ENCODE data around the gene TMEM134.
"Not testable (repeated sequence)": the region's sequence is repeated elsewhere in the genome, so short reads cannot be mapped to it uniquely, and the experiment has no call there.

Gene TMEM134

GRCh38 chr11:67500484-67500821 lies 31.4 kb upstream of the TMEM134 start:
- no peak for DNase-seq

DNA sequence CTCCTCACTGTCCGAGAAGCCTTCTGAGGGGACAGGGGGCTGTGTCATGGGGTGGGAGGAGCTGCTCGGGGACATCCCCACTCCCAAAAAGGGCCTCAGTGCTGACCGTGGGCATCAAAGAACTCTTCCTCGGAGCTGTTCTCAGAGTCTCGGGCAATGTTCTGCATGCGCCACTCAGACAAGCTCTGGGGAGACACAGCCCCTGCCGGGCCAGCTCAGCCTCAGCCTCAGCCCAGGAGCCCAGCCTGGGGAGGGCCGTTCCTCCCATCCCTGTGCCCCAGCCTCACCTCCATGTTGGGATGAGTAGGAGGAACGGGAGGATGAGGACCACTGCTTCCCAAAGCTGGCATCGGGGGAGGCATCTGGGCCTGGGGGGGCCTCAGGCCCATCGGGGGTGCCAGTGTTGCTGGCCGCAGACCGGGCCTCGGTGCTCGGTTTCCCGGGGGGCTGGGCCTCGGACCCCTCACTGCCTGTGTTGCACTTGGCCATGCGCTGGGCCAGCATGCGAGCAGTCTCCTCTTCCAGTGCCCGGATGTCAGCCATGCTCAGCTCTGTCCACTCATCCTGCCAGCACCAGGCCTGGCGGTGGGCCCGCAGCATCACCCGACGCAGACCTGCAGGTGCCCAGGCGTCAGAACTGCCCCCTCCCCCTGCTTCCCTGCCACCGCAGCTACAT lies 30.9 kb upstream of the TMEM134 start:
- no peak for DNase-seq

- no peak for DNase-seq
These were observed 29.5 kb upstream of the TMEM134 start for GRCh38 chr11:67498544-67498972.

DNA sequence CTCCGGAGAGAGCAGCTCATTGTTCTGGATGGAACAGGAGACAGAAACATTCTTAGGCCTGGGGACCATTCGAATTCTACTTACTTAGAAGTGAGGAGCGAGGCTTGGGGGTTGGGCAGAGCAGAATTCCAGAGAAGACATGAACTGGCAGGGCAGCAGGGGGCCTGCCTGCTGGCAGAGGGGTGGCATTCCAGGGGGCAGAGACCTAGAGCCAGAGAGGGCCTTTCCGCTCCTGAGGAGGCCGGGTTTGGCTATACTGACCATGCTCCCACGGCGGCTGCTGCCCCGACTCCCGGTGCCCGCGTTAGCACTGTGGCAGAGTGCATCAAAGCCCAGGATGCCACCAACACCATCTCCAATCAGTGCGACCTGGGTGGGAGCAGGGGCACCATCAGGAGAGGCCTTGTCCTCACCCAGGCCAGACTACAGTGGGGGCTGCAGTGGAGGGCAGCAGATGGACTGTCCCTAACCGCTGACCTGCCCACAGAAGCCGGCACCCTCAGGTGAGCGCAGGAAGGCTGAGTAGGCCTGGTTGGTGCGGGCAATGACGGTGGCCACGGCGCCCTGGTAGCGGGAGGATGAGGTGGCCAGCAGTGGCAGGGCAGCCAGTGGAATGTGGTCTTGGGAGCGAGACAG lies 28.7 kb upstream of the TMEM134 start:
- no peak for DNase-seq

DNA sequence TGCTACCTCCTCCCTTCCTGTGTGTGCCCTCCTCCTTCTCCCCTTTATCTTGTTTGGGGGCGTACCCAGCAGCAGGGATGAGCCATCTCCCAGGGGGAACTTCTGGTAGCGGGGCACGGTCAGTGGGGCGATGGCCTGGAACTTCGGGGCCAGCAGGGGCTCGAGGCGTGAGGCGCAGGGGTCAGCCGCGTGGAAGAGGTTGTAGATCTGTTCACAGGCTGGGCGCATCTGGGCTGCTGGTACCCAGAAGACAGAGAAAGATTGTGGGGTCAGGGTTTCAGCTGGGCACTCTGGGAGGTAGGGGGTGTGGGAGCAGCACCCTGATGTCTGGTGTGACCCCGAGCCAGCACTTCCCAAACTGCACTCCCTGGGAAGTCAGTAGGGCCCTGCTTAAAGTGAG lies 27.1 kb upstream of the TMEM134 start:
- no peak for DNase-seq

- no peak for DNase-seq
These were observed 26.4 kb upstream of the TMEM134 start for GRCh38 chr11:67495234-67496005.

DNA sequence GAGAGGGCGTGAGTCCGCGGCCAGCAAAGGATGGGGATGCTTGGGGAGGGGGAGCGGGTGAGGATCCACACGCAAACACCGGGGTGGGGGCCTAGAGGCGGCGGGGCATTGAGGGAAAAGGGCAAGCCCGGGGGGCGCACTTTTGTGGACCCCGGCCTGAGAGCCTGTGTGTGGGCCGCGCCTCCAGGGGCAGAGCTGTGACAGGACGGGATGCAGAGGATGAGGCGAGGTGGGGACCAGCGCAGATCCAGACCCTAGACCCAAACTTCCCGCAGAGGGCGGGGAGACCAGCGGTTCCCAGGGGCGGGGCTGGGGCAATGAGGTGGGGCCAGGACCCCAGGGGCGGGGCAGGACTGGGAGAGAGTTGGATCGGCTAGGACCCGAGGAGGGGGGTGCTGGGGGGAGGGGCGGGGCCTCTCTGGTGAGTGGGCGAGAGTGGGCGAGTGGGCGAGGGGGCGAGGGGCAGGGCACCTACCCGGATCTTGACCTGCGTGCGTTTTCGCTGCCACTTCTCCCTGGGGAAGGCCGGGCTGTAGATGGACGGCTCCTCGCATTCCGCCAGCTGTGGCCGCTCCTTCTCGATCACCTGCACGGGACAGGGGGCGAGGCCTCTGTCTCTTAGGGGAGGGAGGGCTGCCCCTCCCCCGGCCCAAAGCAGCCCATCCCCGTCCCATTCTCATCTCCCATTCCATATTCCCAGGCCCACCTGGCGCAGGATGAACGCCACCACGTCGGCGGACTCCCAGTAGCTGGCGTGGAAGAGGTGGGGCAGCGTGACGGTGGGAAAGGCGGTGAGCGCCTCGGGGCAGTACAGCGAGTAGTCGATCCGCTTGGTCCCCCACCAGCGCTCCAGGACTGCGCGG lies 25.6 kb upstream of the TMEM134 start:
- no peak for DNase-seq

- no peak for DNase-seq
These were observed 24.7 kb upstream of the TMEM134 start for GRCh38 chr11:67493548-67494370.

- DNase-seq: no peak
These were observed 23.9 kb upstream of the TMEM134 start for GRCh38 chr11:67492801-67493547.

GRCh38 chr11:67492069-67492727 lies 23.1 kb upstream of the TMEM134 start:
- no peak for DNase-seq

DNA sequence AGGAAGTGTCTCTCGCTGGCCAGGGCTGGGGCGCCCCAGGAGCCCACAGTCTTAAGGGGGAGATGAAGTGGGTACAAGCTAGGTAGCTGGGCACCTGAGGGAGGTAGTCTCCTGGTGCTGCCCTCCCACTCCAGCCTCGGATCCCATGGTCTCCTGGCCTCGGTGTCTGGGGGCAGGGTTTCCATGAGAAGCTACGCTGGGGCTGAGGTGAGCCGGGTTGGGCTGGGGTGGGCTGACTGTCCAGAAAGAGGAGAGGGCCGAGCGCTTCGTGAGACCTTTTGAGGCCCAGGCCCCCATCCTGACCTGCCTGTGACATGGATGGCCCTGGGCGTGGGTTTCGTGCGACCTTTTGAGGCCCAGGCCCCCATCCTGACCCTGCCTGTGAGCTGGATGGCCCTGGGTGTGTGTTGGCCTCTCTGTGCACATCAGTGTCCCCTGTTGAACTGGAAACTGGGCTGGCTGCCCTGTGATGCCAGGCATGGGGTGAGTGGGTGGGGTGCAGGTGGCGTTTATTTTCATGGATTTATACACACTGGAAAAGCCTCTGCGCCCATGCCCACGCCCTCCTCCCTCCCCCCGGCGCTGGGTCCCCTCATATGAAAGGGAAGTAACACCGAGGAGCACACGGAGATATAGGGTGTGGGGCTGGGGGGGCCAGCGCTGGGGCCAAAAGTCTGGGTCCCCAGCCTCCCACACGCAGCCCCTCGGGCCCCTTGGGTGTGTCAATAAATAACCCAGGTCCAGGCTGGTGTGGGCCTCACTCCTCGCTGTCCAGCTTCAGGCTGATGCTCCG lies 22.4 kb upstream of the TMEM134 start:
- no peak for DNase-seq

DNA sequence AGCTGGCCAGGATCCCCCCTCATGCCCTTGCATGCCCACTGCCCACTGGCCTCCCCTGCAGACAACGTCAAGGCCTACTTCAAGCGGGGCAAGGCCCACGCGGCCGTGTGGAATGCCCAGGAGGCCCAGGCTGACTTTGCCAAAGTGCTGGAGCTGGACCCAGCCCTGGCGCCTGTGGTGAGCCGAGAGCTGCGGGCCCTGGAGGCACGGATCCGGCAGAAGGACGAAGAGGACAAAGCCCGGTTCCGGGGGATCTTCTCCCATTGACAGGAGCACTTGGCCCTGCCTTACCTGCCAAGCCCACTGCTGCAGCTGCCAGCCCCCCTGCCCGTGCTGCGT lies 21.6 kb upstream of the TMEM134 start:
- no peak for DNase-seq

- DNase-seq: no peak
These were observed 21.1 kb upstream of the TMEM134 start for GRCh38 chr11:67489885-67490726.

GRCh38 chr11:67489203-67489884 lies 20.3 kb upstream of the TMEM134 start:
- DNase-seq: no peak

DNA sequence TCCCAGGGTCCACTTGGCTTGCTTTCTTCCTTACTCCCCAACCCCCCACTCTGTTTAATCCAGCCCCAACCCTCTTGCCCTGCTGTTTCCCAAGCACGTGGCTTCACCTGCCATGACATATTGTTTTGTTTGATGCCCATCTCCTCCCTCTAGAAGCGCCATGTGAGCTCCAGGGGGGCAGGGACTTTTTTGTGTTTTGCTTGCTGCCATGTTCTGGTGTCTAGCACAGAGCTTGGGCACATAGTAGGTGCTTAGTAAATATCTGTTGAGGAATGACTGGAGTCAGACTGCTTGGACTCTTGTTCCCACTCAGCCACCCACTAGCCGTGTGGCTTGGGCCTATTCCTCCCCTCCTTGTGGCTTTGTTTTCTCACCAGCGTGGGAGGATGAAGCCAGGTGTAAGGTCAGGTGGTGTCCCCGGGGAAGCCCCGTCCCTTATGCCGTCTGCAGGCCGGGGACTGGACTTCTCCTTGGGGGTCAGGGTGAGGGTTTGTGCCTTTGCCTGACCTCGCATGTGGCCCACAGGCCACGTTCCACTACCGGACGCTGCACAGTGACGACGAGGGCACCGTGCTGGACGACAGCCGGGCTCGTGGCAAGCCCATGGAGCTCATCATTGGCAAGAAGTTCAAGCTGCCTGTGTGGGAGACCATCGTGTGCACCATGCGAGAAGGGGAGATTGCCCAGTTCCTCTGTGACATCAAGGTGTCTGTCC lies 17.6 kb upstream of the TMEM134 start:
- DNase-seq: no peak

DNA sequence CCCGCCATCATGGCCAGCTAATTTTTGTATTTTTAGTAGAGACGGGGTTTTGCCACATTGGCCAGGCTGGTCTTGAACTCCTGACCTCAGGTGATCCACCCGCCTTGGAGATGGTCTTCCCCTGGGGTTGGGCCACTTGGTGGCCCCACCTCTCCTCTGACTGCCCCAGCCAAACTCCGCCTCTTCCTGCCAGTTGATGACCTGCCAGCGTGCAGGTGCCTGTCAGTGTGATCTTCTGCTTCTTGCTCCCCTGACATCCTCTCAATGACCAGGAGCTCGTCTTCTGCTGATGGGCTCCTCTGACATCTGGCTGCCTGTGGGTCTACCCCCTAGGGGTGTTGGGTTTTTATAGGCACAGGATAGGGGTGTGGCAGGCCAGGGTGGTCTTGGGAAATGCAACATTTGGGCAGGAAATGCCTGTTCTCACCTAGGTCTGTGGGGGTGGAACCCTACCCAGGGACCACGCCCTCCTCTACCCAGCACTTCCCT lies 16.9 kb upstream of the TMEM134 start:
- DNase-seq: not testable (repeated sequence)

DNA sequence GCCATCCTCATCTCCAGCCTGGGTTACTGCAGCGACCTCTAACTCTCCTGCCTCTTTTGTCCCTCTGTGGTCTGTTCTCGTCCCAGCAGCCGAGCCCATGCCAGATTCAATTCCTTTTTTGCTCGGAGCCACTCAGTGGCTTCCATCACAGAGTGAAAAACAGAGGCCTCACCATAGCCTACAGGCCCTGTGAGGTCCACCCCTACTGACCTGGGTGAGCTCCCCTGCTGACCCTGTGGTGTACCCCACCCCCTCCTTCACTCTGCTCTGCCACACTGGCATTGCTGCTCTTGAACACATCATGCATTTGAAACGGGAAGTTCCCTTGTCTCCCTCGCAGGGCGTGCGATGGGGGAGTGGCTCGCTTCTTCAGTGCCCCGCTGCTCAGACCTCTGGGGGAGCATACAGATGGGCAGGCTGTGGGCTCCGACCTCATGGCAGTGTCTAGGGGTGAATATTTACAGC lies 15.8 kb upstream of the TMEM134 start:
- DNase-seq: no peak
